Erythroblast (primary cell): ENCODE measurements around the gene FOXC1.

ENCODE experiments used
- GATA1 ChIP-seq: IDR thresholded peaks from 2 replicates; pipeline ENCODE4 v1.6.1; 2011; ENCODE audit warnings: low read depth, mild to moderate bottlenecking, control low read depth, low read length, moderate library complexity
- POLR2A ChIP-seq: IDR thresholded peaks from 2 replicates; pipeline ENCODE4 v1.6.1; 2011; ENCODE audit warnings: mild to moderate bottlenecking, low read length

DNA sequence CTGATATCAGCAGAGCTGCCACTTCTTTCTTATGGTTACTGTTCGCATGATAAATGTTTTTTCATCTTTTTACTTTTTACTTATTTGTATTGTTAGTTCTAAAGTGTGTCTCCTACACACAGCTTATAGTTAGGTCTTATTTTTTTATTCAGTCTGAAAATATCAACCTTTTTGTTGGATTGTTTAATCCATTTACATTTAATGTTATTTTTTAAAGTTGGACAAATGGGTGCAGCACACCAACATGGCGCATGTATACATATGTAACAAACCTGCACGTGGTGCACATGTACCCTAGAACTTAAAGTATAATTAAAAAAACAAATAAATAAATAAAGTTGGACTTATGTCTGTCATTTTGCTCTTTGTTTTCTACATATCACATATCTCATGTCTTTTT lies 40.3 kb upstream of the FOXC1 start:
- TF ChIP-seq POLR2A: no peak
- no peak for TF ChIP-seq GATA1
